ENCODE measurements around the gene TP63.
"Not testable (repeated sequence)": the region's sequence is repeated elsewhere in the genome, so short reads cannot be mapped to it uniquely, and the experiment has no call there.

TP63 gene

GRCh38 chr3:189589179-189589569 lies 42.0 kb upstream of the TP63 start:
- DNase-seq (ENCODE audit: insufficient read length, low spot score) = no peak
- FAIRE-seq = no peak
- TF ChIP-seq CTCF (IDR thresholded peaks at IDR 0.05; ENCODE audit: insufficient read depth, missing control alignments) = no peak

GRCh38 chr3:189590223-189590622 lies 41.0 kb upstream of the TP63 start:
- TF ChIP-seq CTCF (IDR thresholded peaks at IDR 0.05; ENCODE audit: insufficient read depth, missing control alignments) = no peak
- FAIRE-seq (no peak), DNase-seq (ENCODE audit: insufficient read length, low spot score) (no peak)

GRCh38 chr3:189593581-189593980 lies 37.6 kb upstream of the TP63 start:
- TF ChIP-seq CTCF (IDR thresholded peaks at IDR 0.05; ENCODE audit: insufficient read depth, missing control alignments) = no peak
- DNase-seq (ENCODE audit: insufficient read length, low spot score) = no peak
- FAIRE-seq = peak; percentile 29

DNA sequence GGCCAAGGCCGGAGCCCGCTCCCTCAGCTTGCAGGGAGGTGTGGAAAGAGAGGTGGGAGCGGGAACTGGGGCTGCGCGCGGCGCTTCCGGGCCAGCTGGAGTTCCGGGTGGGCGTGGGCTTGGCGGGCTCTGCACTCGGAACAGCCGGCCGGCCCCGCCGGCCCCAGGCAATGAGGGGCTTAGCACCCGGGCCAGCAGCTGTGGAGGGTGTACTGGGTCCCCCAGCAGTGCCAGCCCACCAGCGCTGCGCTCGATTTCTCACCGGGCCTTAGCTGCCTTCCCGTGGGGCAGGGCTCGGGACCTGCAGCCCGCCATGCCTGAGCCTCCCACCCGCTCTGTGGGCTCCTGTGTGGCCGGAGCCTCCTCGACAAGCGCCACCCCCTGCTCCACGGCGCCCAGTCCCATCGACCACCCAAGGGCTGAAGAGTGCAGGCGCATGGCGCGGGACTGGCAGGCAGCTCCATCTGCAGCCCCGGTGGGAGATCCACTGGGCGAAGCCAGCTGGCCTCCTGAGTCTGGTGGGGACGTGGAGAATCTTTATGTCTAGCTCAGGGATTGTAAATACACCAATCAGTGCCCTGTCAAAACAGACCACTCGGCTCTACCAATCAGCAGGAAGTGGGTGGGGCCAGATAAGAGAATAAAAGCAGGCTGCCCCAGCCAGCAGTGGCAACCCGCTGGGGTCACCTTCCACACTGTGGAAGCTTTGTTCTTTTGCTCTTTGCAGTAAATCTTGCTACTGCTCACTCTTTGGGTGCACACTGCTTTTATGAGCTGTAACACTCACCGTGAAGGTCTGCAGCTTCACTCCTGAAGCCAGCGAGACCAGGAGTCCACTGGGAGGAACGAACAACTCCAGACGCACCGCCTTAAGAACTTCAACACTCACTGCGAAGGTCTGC lies 34.9 kb upstream of the TP63 start:
- not testable (repeated sequence) for DNase-seq (ENCODE audit: insufficient read length, low spot score); FAIRE-seq

GRCh38 chr3:189597918-189598317 lies 33.3 kb upstream of the TP63 start:
- TF ChIP-seq CTCF (IDR thresholded peaks at IDR 0.05; ENCODE audit: insufficient read depth, missing control alignments) = no peak
- FAIRE-seq = no peak
- no peak for DNase-seq (ENCODE audit: insufficient read length, low spot score)

DNA sequence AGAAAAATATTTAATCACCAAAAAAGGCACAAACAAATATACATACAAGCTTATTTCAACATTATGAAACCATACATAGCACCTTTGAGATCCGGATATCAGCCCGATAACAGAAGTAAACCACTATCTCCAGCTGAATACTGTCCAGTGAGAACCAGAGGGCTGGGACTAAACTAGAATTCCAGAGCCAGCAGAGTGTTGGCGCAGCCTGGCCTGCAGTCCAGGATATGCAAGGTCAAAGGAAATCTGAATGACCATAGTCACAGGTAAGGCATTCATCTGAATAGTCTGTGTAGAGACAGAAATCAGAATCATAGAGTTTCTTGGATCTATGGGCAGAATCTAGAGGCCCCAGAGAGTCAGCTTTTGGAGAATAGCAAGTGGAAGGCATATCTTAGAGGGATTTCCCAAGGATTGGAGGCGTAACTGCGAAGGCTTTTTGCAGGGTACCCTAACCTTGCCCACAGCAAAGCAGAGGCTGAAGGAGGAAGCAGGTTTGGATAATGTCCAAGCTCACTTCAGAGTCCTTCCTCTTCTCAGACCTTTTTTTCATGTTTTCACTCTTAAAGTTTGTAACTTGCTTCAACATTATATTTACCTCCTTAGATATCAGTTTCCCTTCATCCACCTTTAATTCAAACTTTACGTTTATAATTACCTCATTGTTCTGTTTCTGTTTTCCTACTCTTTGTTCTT lies 32.5 kb upstream of the TP63 start:
- FAIRE-seq (no peak), DNase-seq (ENCODE audit: insufficient read length, low spot score) (no peak)
- no peak for TF ChIP-seq CTCF (IDR thresholded peaks at IDR 0.05; ENCODE audit: insufficient read depth, missing control alignments)

DNA sequence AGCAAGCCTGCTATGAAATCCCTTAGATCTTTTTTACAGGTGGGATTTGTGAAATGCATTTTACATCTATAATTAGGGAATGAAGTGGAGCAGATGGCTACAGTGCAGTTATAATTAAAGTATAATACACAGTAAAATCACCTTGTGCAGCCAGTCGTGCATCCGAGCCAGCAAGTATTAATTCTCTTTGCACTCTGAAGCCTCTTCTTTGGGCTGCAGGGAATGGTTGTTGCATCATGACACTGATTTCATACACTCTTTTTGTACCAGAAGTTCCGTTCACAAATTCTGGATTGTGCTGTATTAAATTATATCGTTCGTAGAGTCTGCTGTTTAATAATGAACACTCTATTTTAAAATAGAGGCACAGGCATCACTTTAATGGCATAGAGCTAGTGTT lies 28.7 kb upstream of the TP63 start:
- DNase-seq (ENCODE audit: insufficient read length, low spot score) = no peak
- TF ChIP-seq CTCF (IDR thresholded peaks at IDR 0.05; ENCODE audit: insufficient read depth, missing control alignments) = no peak
- FAIRE-seq = no peak
